Neural progenitor cell (in vitro differentiated cells): ENCODE results near the gene OLFM3. TPM values are rescaled to one million over a fixed set of nuclear protein-coding genes. Genes with fewer than 3 reads are reported as not detected.

Experiments used
- DNase-seq: peaks from one replicate; pipeline ENCODE4 v3.0.0-alpha.2; 2016; ENCODE audit warnings: low spot score
- H2AFZ ChIP-seq: fragments of 200-600 bp; sonication (generic); replicated peaks from 2 replicates; pipeline ENCODE4 v1.6.1; 2016; ENCODE audit warnings: antibody characterized with exemption
- H3F3A ChIP-seq: fragments of 200-600 bp; sonication (generic); 2 replicates; pipeline ENCODE4 v1.6.1; 2016; ENCODE audit warnings: antibody characterized with exemption, low read depth
- H3K27ac ChIP-seq: fragments of 200-600 bp; sonication (generic); 2 replicates; pipeline ENCODE4 v1.5.1; 2016; ENCODE audit warnings: mild to moderate bottlenecking
- H3K27me3 ChIP-seq: fragments of 200-600 bp; sonication (generic); 2 replicates; pipeline ENCODE4 v1.6.1; 2016; ENCODE audit warnings: mild to moderate bottlenecking, moderate library complexity
- H3K36me3 ChIP-seq: fragments of 200-600 bp; sonication (generic); 2 replicates; pipeline ENCODE4 v1.5.1; 2016
- H3K4me1 ChIP-seq: fragments of 200-600 bp; sonication (generic); 2 replicates; pipeline ENCODE4 v1.6.1; 2016; ENCODE audit warnings: mixed run types
- H3K4me2 ChIP-seq: fragments of 200-600 bp; sonication (generic); 2 replicates; pipeline ENCODE4 v1.6.1; 2016
- H3K4me3 ChIP-seq: fragments of 200-600 bp; sonication (generic); 2 replicates; pipeline ENCODE4 v1.5.1; 2016
- H3K79me2 ChIP-seq: fragments of 200-600 bp; sonication (generic); 2 replicates; pipeline ENCODE4 v1.6.1; 2016; ENCODE audit warnings: low read depth
- H3K9ac ChIP-seq: fragments of 200-600 bp; sonication (generic); 2 replicates; pipeline ENCODE4 v1.6.1; 2016
- H3K9me3 ChIP-seq: fragments of 200-600 bp; sonication (generic); 2 replicates; pipeline ENCODE4 v1.5.1; 2016; ENCODE audit warnings: low read depth
- H4K20me1 ChIP-seq: fragments of 200-600 bp; sonication (generic); 2 replicates; pipeline ENCODE4 v1.6.1; 2016; ENCODE audit warnings: low read depth
- H3K27ac Mint-ChIP-seq: 3 replicates; pipeline ENCODE4 v1.8.0; 2021; ENCODE audit warnings: mixed read lengths
- H3K27me3 Mint-ChIP-seq: 2 replicates; pipeline ENCODE4 v1.8.0; 2022; ENCODE audit warnings: low read depth, mild to moderate bottlenecking, inconsistent platforms, moderate library complexity, mixed read lengths; ENCODE audit not compliant: insufficient read depth
- H3K36me3 Mint-ChIP-seq: 3 replicates; pipeline ENCODE4 v1.8.0; 2021; ENCODE audit warnings: mixed read lengths
- H3K4me1 Mint-ChIP-seq: 3 replicates; pipeline ENCODE4 v1.8.0; 2021; ENCODE audit warnings: mixed read lengths
- H3K4me3 Mint-ChIP-seq: 3 replicates; pipeline ENCODE4 v1.8.0; 2021; ENCODE audit warnings: mild to moderate bottlenecking, moderate library complexity, mixed read lengths
- H3K9me3 Mint-ChIP-seq: 3 replicates; pipeline ENCODE4 v1.8.0; 2020; ENCODE audit warnings: mixed read lengths
- EZH2 ChIP-seq: fragments of 200-600 bp; sonication (generic); IDR thresholded peaks from 2 replicates; pipeline ENCODE4 v1.6.1; 2017; ENCODE audit warnings: antibody characterized with exemption, mild to moderate bottlenecking, moderate library complexity
- EZH2phosphoT487 ChIP-seq: fragments of 200-600 bp; sonication (generic); IDR thresholded peaks from 2 replicates; pipeline ENCODE4 v1.6.1; 2017; ENCODE audit warnings: antibody characterized with exemption
- total RNA-seq: library from RNA; depleted of rRNA; stranded (reverse); fragments of >200 nt; gene quantifications from 2 replicates; pipeline ENCODE4 v1.2.3, GENCODE V29; 2015; ENCODE audit warnings: low replicate concordance
- TF ChIP-seq, protein P1 (sequence below): fragments of 200-600 bp; sonication (generic); IDR thresholded peaks from 2 replicates; pipeline ENCODE4 v1.5.1; 2017; ENCODE audit warnings: antibody characterized with exemption, mild to moderate bottlenecking

OLFM3 gene
- total RNA-seq, 1 donor from 2014 or later = 4.4 TPM

DNA sequence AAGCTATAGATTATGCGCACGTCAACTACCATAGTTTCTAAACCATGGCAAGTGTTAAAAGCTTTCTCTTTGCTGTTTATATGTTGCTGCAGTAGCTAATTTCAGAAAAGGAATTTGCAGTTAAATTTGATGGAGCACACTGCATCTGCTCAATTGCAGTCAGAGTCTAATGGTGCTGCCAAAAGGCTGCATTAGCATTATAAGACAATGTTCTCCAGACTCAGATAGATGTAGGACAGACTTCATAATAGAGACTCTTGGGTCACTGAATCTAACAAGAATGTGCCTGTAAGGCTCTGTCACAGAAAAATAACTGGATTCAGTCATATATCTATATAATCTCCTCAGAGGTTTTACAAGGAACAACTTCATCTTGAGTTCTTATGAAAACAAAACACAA is 198.3 kb downstream of the OLFM3 start:
- H3K4me1 Mint-ChIP-seq = no peaks in the 10 kb centered on the region
- TF ChIP-seq EZH2 (no peak), EZH2phosphoT487 (no peak)
- TF ChIP-seq, protein P1, sequence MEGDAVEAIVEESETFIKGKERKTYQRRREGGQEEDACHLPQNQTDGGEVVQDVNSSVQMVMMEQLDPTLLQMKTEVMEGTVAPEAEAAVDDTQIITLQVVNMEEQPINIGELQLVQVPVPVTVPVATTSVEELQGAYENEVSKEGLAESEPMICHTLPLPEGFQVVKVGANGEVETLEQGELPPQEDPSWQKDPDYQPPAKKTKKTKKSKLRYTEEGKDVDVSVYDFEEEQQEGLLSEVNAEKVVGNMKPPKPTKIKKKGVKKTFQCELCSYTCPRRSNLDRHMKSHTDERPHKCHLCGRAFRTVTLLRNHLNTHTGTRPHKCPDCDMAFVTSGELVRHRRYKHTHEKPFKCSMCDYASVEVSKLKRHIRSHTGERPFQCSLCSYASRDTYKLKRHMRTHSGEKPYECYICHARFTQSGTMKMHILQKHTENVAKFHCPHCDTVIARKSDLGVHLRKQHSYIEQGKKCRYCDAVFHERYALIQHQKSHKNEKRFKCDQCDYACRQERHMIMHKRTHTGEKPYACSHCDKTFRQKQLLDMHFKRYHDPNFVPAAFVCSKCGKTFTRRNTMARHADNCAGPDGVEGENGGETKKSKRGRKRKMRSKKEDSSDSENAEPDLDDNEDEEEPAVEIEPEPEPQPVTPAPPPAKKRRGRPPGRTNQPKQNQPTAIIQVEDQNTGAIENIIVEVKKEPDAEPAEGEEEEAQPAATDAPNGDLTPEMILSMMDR = no peak
- DNase-seq = no peak
- Histone ChIP-seq H3K36me3 (no peaks in the 10 kb centered on the region), H3K4me2 (no peak overlapping the region), H4K20me1 (no peaks in the 10 kb centered on the region), H3K9ac (no peak overlapping the region), H3K27me3 (no peaks in the 10 kb centered on the region), H2AFZ (no peak overlapping the region), H3K4me3 (no peak overlapping the region), H3K4me1 (no peaks in the 10 kb centered on the region), H3K9me3 (no peaks in the 10 kb centered on the region), H3K27ac (no peak overlapping the region), H3F3A (no peaks in the 10 kb centered on the region), H3K79me2 (no peaks in the 10 kb centered on the region)
- H3K36me3 Mint-ChIP-seq = no peaks in the 10 kb centered on the region
- no peaks in the 10 kb centered on the region for H3K27me3 Mint-ChIP-seq
- no peaks in the 10 kb centered on the region for H3K9me3 Mint-ChIP-seq
- H3K4me3 Mint-ChIP-seq = no peak overlapping the region
- no peak overlapping the region for H3K27ac Mint-ChIP-seq

DNA sequence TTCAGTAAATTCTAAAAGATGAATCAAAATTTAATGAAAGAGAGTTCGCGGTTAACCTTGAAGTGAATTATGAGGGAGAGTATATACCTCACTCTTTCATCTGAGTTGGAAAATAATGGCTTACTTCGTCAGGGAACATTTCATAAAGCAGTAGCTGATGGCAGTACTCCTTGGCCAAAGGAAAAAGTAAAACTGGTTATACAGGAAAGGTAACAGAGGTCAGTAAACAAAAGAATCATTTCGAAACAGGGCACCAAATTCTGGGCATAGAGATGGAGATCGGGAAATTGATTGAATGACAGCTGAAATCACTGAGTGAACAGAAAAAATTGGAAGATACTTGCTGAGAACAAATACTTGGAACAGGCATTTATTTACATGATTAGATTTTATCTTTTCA is 199.0 kb downstream of the OLFM3 start:
- Mint-ChIP-seq H3K4me3 (no peak overlapping the region), H3K9me3 (no peaks in the 10 kb centered on the region), H3K27me3 (no peaks in the 10 kb centered on the region), H3K27ac (no peak overlapping the region), H3K36me3 (no peaks in the 10 kb centered on the region), H3K4me1 (peaks cover 5% of the 10 kb centered on the region)
- no peaks in the 10 kb centered on the region for H3K27me3 ChIP-seq
- H3K4me2 ChIP-seq = no peak overlapping the region
- H3K4me3 ChIP-seq = no peak overlapping the region
- DNase-seq = no peak
- no peaks in the 10 kb centered on the region for H3K79me2 ChIP-seq
- H3F3A ChIP-seq = no peaks in the 10 kb centered on the region
- no peak overlapping the region for H3K9ac ChIP-seq
- no peak overlapping the region for H2AFZ ChIP-seq
- H3K9me3 ChIP-seq = no peaks in the 10 kb centered on the region
- H3K36me3 ChIP-seq = no peaks in the 10 kb centered on the region
- TF ChIP-seq EZH2 (no peak), EZH2phosphoT487 (no peak)
- TF ChIP-seq, protein P1 = no peak
- no peak overlapping the region for H3K27ac ChIP-seq
- peaks cover 1% of the 10 kb centered on the region for H3K4me1 ChIP-seq
- no peaks in the 10 kb centered on the region for H4K20me1 ChIP-seq

DNA sequence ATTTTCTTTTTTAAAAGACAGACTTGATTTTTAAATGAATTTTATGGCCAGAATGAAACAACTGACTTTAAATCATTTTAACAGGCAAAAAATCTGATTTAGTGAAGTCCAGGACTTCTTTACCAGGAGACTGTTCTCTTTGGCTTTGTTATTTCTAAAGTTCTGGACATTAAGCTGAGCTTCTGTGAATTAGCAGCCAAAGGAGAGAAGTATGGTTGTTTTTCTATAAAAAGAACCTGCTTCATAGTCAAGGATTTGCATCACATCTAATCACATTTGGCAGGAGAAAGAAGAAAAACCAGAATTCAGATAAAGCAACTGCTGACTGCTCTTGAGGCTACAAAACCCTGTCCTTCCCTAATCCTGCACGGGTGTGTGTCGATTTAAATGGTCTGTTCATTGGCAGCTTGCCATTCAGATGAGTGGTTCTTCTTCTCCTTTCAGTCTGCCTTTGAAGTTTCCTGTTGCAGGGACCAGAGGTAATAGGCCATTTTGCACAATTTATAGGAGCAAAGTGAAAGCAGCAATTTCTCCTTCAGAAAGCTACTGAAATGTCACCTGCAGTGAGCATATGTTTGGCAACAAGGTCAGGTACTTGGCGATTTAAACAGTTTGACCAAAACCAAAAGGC is 215.4 kb downstream of the OLFM3 start:
- Histone ChIP-seq H3K4me2 (no peak overlapping the region), H3K79me2 (no peaks in the 10 kb centered on the region), H3K4me3 (no peak overlapping the region), H2AFZ (peak overlapping the region; percentile 22), H3K27ac (no peak overlapping the region), H4K20me1 (no peaks in the 10 kb centered on the region), H3F3A (no peaks in the 10 kb centered on the region), H3K27me3 (no peaks in the 10 kb centered on the region), H3K9ac (no peak overlapping the region), H3K36me3 (no peaks in the 10 kb centered on the region), H3K4me1 (no peaks in the 10 kb centered on the region), H3K9me3 (no peaks in the 10 kb centered on the region)
- Mint-ChIP-seq H3K4me1 (peaks cover 3% of the 10 kb centered on the region), H3K4me3 (no peak overlapping the region), H3K9me3 (no peaks in the 10 kb centered on the region), H3K36me3 (no peaks in the 10 kb centered on the region), H3K27ac (no peak overlapping the region), H3K27me3 (peaks cover 4% of the 10 kb centered on the region)
- peak; percentile 7 for DNase-seq
- TF ChIP-seq EZH2 (no peak), EZH2phosphoT487 (no peak)
- TF ChIP-seq, protein P1 = no peak
